Liver (tissue), 3 donors: Measurements from ENCODE around the gene DOCK9.

ENCODE experiments used
- FOXA1 ChIP-seq: IDR thresholded peaks from 2 replicates; pipeline ENCODE4 v1.6.1; 2016; ENCODE audit warnings: antibody characterized with exemption
- GABPA ChIP-seq, 2 donors: IDR thresholded peaks in 1 of 2; conservative IDR thresholded peaks in 1 of 2; 2 replicates each; pipeline ENCODE4 v1.6.1; 2016; ENCODE audit warnings: antibody characterized with exemption in 2 of 2, mild to moderate bottlenecking in 1 of 2, moderate library complexity in 1 of 2
- HNF4A ChIP-seq, 2 donors: conservative IDR thresholded peaks; 2 replicates each; pipeline ENCODE4 v1.6.1; 2016; ENCODE audit warnings: antibody characterized with exemption in 2 of 2, mild to moderate bottlenecking in 2 of 2
- HNF4G ChIP-seq: IDR thresholded peaks from 2 replicates; pipeline ENCODE4 v1.6.1; 2016; ENCODE audit warnings: antibody characterized with exemption
- NR2F2 ChIP-seq: IDR thresholded peaks from 2 replicates; pipeline ENCODE4 v1.6.1; 2016; ENCODE audit warnings: antibody characterized with exemption
- RAD21 ChIP-seq, 2 donors: IDR thresholded peaks; 2 replicates each; pipeline ENCODE4 v1.6.1; 2016; ENCODE audit warnings: antibody characterized with exemption in 2 of 2, mild to moderate bottlenecking in 2 of 2
- RXRA ChIP-seq, 2 donors: IDR thresholded peaks; 2 replicates each; pipeline ENCODE4 v1.6.1; 2017 to 2018; ENCODE audit warnings: antibody characterized with exemption in 2 of 2, mild to moderate bottlenecking in 1 of 2
- SP1 ChIP-seq: IDR thresholded peaks from 2 replicates; pipeline ENCODE4 v1.6.1; 2018; ENCODE audit warnings: antibody characterized with exemption, mild to moderate bottlenecking
- TAF1 ChIP-seq: conservative IDR thresholded peaks from 2 replicates; pipeline ENCODE4 v1.6.1; 2016; ENCODE audit warnings: antibody characterized with exemption, mild to moderate bottlenecking
- YY1 ChIP-seq: IDR thresholded peaks from 2 replicates; pipeline ENCODE4 v1.6.1; 2016; ENCODE audit warnings: antibody characterized with exemption, mild to moderate bottlenecking
- TF ChIP-seq, protein P1 (sequence below): IDR thresholded peaks from 2 replicates; pipeline ENCODE4 v1.6.1; 2016; ENCODE audit warnings: antibody characterized with exemption
- TF ChIP-seq, protein P2 (sequence below): fragments of 150-350 bp; IDR thresholded peaks from 2 replicates; pipeline ENCODE4 v1.5.1; 2017; ENCODE audit warnings: improper control_type of control experiment, low read depth, low read length; ENCODE audit not compliant: missing input control
- TF ChIP-seq, protein P3 (sequence below): IDR thresholded peaks from 2 replicates; pipeline ENCODE4 v1.6.1; 2016; ENCODE audit warnings: antibody characterized with exemption, mild to moderate bottlenecking
- donor health status: healthy.
- donor health status: healthy.

DNA sequence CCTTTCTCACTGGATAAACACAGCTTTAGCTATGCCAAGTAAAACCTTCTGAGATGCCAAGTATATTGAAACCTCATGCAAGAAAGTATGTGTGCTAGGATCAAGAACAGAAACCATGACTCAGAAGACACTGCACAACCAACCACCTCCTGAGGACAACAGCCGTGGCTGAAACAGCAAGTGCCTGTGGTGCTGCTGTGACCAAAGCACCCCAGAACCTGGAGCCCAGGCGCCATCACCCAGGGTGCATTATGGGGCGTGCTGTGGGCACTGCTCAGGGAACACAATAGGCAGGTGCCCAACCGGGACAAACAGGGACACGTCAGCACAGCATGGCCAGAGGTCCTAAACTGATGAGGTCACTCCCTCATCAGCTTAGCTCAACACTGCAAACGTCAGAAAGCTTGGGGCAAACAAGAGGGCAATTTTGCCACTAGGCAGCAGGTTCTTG lies 124.1 kb downstream of the DOCK9 start:
- TF ChIP-seq, protein P1, sequence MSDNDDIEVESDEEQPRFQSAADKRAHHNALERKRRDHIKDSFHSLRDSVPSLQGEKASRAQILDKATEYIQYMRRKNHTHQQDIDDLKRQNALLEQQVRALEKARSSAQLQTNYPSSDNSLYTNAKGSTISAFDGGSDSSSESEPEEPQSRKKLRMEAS: no peak
- TF ChIP-seq SP1 (no peak), FOXA1 (no peak), RAD21 (IDR thresholded peaks at IDR 0.05) (no peak), TAF1 (no peak), GABPA (IDR thresholded peaks at IDR 0.05 in 1 of 2, conservative IDR thresholded peaks at IDR 0.05 in 1 of 2) (no peak), YY1 (no peak), RXRA (IDR thresholded peaks at IDR 0.05) (no peak), NR2F2 (no peak), HNF4G (no peak), HNF4A (conservative IDR thresholded peaks at IDR 0.05) (no peak)
- TF ChIP-seq, protein P2, sequence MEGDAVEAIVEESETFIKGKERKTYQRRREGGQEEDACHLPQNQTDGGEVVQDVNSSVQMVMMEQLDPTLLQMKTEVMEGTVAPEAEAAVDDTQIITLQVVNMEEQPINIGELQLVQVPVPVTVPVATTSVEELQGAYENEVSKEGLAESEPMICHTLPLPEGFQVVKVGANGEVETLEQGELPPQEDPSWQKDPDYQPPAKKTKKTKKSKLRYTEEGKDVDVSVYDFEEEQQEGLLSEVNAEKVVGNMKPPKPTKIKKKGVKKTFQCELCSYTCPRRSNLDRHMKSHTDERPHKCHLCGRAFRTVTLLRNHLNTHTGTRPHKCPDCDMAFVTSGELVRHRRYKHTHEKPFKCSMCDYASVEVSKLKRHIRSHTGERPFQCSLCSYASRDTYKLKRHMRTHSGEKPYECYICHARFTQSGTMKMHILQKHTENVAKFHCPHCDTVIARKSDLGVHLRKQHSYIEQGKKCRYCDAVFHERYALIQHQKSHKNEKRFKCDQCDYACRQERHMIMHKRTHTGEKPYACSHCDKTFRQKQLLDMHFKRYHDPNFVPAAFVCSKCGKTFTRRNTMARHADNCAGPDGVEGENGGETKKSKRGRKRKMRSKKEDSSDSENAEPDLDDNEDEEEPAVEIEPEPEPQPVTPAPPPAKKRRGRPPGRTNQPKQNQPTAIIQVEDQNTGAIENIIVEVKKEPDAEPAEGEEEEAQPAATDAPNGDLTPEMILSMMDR: no peak
- TF ChIP-seq, protein P3, sequence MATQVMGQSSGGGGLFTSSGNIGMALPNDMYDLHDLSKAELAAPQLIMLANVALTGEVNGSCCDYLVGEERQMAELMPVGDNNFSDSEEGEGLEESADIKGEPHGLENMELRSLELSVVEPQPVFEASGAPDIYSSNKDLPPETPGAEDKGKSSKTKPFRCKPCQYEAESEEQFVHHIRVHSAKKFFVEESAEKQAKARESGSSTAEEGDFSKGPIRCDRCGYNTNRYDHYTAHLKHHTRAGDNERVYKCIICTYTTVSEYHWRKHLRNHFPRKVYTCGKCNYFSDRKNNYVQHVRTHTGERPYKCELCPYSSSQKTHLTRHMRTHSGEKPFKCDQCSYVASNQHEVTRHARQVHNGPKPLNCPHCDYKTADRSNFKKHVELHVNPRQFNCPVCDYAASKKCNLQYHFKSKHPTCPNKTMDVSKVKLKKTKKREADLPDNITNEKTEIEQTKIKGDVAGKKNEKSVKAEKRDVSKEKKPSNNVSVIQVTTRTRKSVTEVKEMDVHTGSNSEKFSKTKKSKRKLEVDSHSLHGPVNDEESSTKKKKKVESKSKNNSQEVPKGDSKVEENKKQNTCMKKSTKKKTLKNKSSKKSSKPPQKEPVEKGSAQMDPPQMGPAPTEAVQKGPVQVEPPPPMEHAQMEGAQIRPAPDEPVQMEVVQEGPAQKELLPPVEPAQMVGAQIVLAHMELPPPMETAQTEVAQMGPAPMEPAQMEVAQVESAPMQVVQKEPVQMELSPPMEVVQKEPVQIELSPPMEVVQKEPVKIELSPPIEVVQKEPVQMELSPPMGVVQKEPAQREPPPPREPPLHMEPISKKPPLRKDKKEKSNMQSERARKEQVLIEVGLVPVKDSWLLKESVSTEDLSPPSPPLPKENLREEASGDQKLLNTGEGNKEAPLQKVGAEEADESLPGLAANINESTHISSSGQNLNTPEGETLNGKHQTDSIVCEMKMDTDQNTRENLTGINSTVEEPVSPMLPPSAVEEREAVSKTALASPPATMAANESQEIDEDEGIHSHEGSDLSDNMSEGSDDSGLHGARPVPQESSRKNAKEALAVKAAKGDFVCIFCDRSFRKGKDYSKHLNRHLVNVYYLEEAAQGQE: no peak
